Heart left ventricle (tissue), 13 donors: Measurements from ENCODE around the gene FNDC3B.

ENCODE experiments used
- POLR2A ChIP-seq, 2 donors: fragments of 450-650 bp; IDR thresholded peaks; one replicate each; pipeline ENCODE4 v1.6.1; 2017; ENCODE audit warnings: antibody characterized with exemption in 2 of 2, mild to moderate bottlenecking in 2 of 2, moderate library complexity in 2 of 2
- TF ChIP-seq, protein P1 (sequence below), 12 donors: fragments of 200-600 bp; sonication (generic) in 4 of 12; IDR thresholded peaks; one replicate each; pipeline versions ENCODE4 v1.5.0 to v1.8.0; 2018 to 2022; ENCODE audit warnings: antibody characterized with exemption in 12 of 12, mild to moderate bottlenecking in 5 of 12
- donor health status: ischemic (EF 13 %, LVEDD 7.1; RV severe dilation, severe dysfunction).
- donor health status: DM: no; HTN: yes; CAD: no.
- donor health status: DM: no; HTN: no; CAD: no.
- donor health status: ischemic (EF 25% LVEDD 6.9; RV normal size, moderate dysfunction).
- donor health status: ischemic (EF 25% LVEDD 5.7; RV mildly dilated, moderate dysfunction).
- donor health status: ischemic (EF 35%, LVEDD 5.7; RV mildly dilated, moderate dysfunction).
- donor health status: nonischemic (EF 11% LVEDD 7.7; RV severe dilation, severe dysfunction).
- donor health status: DM: yes; HTN: yes; CAD: no.
- donor health status: PGD.
- donor health status: ischemic (EF 29% LVEDD 5.4; RV normal size, mild dysfunction).
- donor health status: nonischemic (EF 23%, LVEDD 6.1; RV moderate dilation, normal function).

DNA sequence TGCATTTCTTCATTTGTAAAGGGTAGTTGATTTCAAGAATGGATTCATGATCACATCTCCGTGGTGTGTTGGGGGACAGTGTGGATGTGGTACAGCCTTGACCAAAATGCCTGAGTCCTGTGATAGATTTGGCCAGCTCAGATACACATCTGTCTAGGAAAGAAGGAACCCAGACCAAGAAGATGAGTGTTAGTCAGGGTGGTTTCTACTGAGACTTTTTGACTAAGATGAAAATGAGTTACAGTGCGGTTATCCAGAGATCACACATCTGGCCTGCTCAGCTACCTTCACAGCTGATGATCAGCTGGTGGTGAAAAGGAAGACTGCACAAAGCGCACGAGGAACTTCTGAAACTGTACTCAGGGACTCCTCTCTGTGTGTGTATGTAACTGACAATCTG is 68.0 kb downstream of the FNDC3B start:
- TF ChIP-seq, protein P1, sequence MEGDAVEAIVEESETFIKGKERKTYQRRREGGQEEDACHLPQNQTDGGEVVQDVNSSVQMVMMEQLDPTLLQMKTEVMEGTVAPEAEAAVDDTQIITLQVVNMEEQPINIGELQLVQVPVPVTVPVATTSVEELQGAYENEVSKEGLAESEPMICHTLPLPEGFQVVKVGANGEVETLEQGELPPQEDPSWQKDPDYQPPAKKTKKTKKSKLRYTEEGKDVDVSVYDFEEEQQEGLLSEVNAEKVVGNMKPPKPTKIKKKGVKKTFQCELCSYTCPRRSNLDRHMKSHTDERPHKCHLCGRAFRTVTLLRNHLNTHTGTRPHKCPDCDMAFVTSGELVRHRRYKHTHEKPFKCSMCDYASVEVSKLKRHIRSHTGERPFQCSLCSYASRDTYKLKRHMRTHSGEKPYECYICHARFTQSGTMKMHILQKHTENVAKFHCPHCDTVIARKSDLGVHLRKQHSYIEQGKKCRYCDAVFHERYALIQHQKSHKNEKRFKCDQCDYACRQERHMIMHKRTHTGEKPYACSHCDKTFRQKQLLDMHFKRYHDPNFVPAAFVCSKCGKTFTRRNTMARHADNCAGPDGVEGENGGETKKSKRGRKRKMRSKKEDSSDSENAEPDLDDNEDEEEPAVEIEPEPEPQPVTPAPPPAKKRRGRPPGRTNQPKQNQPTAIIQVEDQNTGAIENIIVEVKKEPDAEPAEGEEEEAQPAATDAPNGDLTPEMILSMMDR (IDR thresholded peaks at IDR 0.05): no peak
- TF ChIP-seq POLR2A (IDR thresholded peaks at IDR 0.05): no peak
